Islet precursor cell (in vitro differentiated cells): ENCODE results near the gene FLNB.
A peak's percentile ranks its signal among the peaks of the same experiment; 100 is the strongest.
"Not testable (repeated sequence)": the region's sequence is repeated elsewhere in the genome, so short reads cannot be mapped to it uniquely, and the experiment has no call there.

Experiments
- DNase-seq: peaks from one replicate; pipeline ENCODE4 v3.0.0-alpha.2; 2018

FLNB gene

GRCh38 chr3:57981483-57982087 is 26.6 kb upstream of the FLNB start:
- DNase-seq: no peak

- no peak for DNase-seq
Observed at GRCh38 chr3:57982561-57983243, 25.5 kb upstream of the FLNB start.

GRCh38 chr3:57983734-57984518 is 24.3 kb upstream of the FLNB start:
- DNase-seq: no peak

GRCh38 chr3:57985176-57985983 is 22.8 kb upstream of the FLNB start:
- DNase-seq: no peak

- no peak for DNase-seq
Observed at GRCh38 chr3:57985984-57986246, 22.3 kb upstream of the FLNB start.

- DNase-seq: no peak
Observed at GRCh38 chr3:57986261-57986660, 22.0 kb upstream of the FLNB start.

GRCh38 chr3:57989198-57989597 is 19.0 kb upstream of the FLNB start:
- not testable (repeated sequence) for DNase-seq

- DNase-seq: no peak
Observed at GRCh38 chr3:57989646-57990045, 18.6 kb upstream of the FLNB start.

- peak; percentile 80 for DNase-seq
Observed at GRCh38 chr3:57992452-57993213, 15.6 kb upstream of the FLNB start.

GRCh38 chr3:57998366-57999283 is 9.6 kb upstream of the FLNB start:
- peak; percentile 86 for DNase-seq

- no peak for DNase-seq
Observed at GRCh38 chr3:57999417-58000115, 8.7 kb upstream of the FLNB start.

GRCh38 chr3:58000306-58001085 is 7.7 kb upstream of the FLNB start:
- DNase-seq: no peak

- no peak for DNase-seq
Observed at GRCh38 chr3:58001086-58001467, 7.1 kb upstream of the FLNB start.

- DNase-seq: peak; percentile 77
Observed at GRCh38 chr3:58001979-58002378, 6.2 kb upstream of the FLNB start.

GRCh38 chr3:58003093-58003492 is 5.1 kb upstream of the FLNB start:
- DNase-seq: no peak

- no peak for DNase-seq
Observed at GRCh38 chr3:58004973-58005372, 3.2 kb upstream of the FLNB start.

GRCh38 chr3:58005669-58006068 is 2.6 kb upstream of the FLNB start:
- DNase-seq: peak; percentile 92

- no peak for DNase-seq
Observed at GRCh38 chr3:58006661-58007060, 1.6 kb upstream of the FLNB start.

- no peak for DNase-seq
Observed at GRCh38 chr3:58009026-58009748, 965 bp downstream of the FLNB start.
